CD4-positive, alpha-beta T cell (primary cell): Measurements from ENCODE around the gene ANGEL1. TPM values are rescaled to one million over a fixed set of nuclear protein-coding genes. Genes with fewer than 3 reads are reported as not detected.

ENCODE experiments used
- ATAC-seq: fragments of 200-7000 bp; cut with Tn5 transposase; one replicate; pipeline ENCODE4 v1.10.0; 2022; ENCODE audit warnings: mild to moderate bottlenecking; ENCODE audit not compliant: poor library complexity
- CTCF ChIA-PET: fragments of 350-600 bp; sonication (Branson Sonifier 250); formaldehyde crosslinking; loops from one replicate; lab custom pipeline; 2021; ENCODE audit warnings: antibody characterized with exemption, inconsistent platforms; lab: Charles Lee
- POLR2A ChIA-PET: fragments of 350-600 bp; sonication (Branson Sonifier 250); formaldehyde crosslinking; loops from one replicate; lab custom pipeline; 2021; ENCODE audit warnings: antibody characterized with exemption, inconsistent platforms; lab: Charles Lee
- DNase-seq, 14 experiments: peaks; one replicate each; pipeline ENCODE4 v3.0.0-alpha.2; 2013 to 2020; ENCODE audit warnings: mixed read lengths in 2 of 14
- H3K27ac ChIP-seq, 2 donors: one replicate each; pipeline versions ENCODE4 v1.5.1 to v1.7.0; 2013; ENCODE audit warnings: low read length in 2 of 2, low read depth in 1 of 2, mild to moderate bottlenecking in 1 of 2
- H3K27me3 ChIP-seq, 2 experiments: 1 replicate in 1 of 2; 2 replicates in 1 of 2; pipeline versions ENCODE4 v1.6.1 to v1.7.0; 2013; ENCODE audit warnings: low read length in 2 of 2, control low read depth in 1 of 2, mild to moderate bottlenecking in 1 of 2, moderate library complexity in 1 of 2; ENCODE audit not compliant: insufficient read depth in 2 of 2, control insufficient read depth in 1 of 2
- H3K36me3 ChIP-seq: one replicate; pipeline ENCODE4 v1.6.1; 2013; ENCODE audit warnings: low read length, control low read depth; ENCODE audit not compliant: insufficient read depth
- H3K4me1 ChIP-seq: one replicate; pipeline ENCODE4 v1.6.1; 2013; ENCODE audit warnings: low read length, control low read depth; ENCODE audit not compliant: insufficient read depth
- H3K4me3 ChIP-seq: one replicate; pipeline ENCODE4 v1.5.1; 2013; ENCODE audit warnings: mild to moderate bottlenecking, low read length, moderate library complexity
- H3K9me3 ChIP-seq, 2 experiments: 1 replicate in 1 of 2; 2 replicates in 1 of 2; pipeline versions ENCODE4 v1.6.1 to v1.7.0; 2013; ENCODE audit warnings: low read length in 2 of 2, mild to moderate bottlenecking in 2 of 2, control low read depth in 1 of 2, moderate library complexity in 1 of 2; ENCODE audit not compliant: control insufficient read depth in 1 of 2, insufficient read depth in 1 of 2
- H3K27ac Mint-ChIP-seq: one replicate; pipeline ENCODE4 v1.8.0; 2020; ENCODE audit warnings: mixed read lengths
- H3K27me3 Mint-ChIP-seq: one replicate; pipeline ENCODE4 v1.8.0; 2021; ENCODE audit warnings: mixed read lengths
- H3K36me3 Mint-ChIP-seq: one replicate; pipeline ENCODE4 v1.8.0; 2021; ENCODE audit warnings: low read depth, mixed read lengths
- H3K4me1 Mint-ChIP-seq: one replicate; pipeline ENCODE4 v1.8.0; 2021; ENCODE audit warnings: low read depth, mixed read lengths
- H3K4me3 Mint-ChIP-seq: one replicate; pipeline ENCODE4 v1.8.0; 2020; ENCODE audit warnings: mild to moderate bottlenecking, mixed read lengths
- H3K9me3 Mint-ChIP-seq: one replicate; pipeline ENCODE4 v1.8.0; 2020; ENCODE audit warnings: mixed read lengths
- CTCF ChIP-seq: fragments of 200-600 bp; IDR thresholded peaks from one replicate; pipeline ENCODE4 v1.8.0; 2022; ENCODE audit warnings: antibody characterized with exemption, mild to moderate bottlenecking
- intact Hi-C, 2 experiments: fragments of 100-400 bp; cut with DNase I in 1 of 2; cut with micrococcal nuclease in 1 of 2; formaldehyde crosslinking; loops; one replicate each; pipeline versions ENCODE4 v1.15.1 to v1.9.0; 2023 to 2025; cut with DNase I, micrococcal nuclease
- total RNA-seq, 174 experiments: library from RNA in 2 of 174; stranded (reverse) in 2 of 174; gene quantifications; one replicate each; pipeline ENCODE4 v1.2.3 and lab custom pipeline; 2021 to 2026

The ANGEL1 gene
- total RNA-seq, 2 experiments from 2014 or later: 10.1 to 10.4 TPM

GRCh38 chr14:76784266-76784874 is 28.3 kb downstream of the ANGEL1 start:
- ChIA-PET CTCF (interaction anchor here (0.6 to 3.0 kb wide), 15 partner anchors 15 to 733 kb away, joined by 3 to 30 read pairs (median 4); partner anchors contain the start of gene ANGEL1), POLR2A (interaction anchor here (1.9 kb wide), 1 partner anchor 28 kb away, joined by 5 read pairs; the partner anchor contains the start of gene ANGEL1)
- intact Hi-C loops: loop anchor here (1.0 kb wide), 2 partner anchors 70 to 74 kb away; no protein-coding TSS in a partner anchor
- peaks cover 23% of the 10 kb centered on the region for H3K4me1 Mint-ChIP-seq
- H3K9me3 ChIP-seq: no peaks in the 10 kb centered on the region
- DNase-seq: no peak
- no peak overlapping the region for H3K4me3 Mint-ChIP-seq
- TF ChIP-seq CTCF: no peak
- no peaks in the 10 kb centered on the region for H3K27me3 Mint-ChIP-seq
- H3K9me3 Mint-ChIP-seq: no peaks in the 10 kb centered on the region
- peak overlapping the region; percentile 59 for H3K27ac Mint-ChIP-seq
- ATAC-seq: no peak
- peaks cover 33% of the 10 kb centered on the region for H3K4me1 ChIP-seq
- peaks cover 52% of the 10 kb centered on the region for H3K36me3 ChIP-seq
- peaks cover 70% of the 10 kb centered on the region for H3K36me3 Mint-ChIP-seq
- H3K27me3 ChIP-seq: no peaks in the 10 kb centered on the region
- no peak overlapping the region for H3K4me3 ChIP-seq
- no peak overlapping the region for H3K27ac ChIP-seq

- no peak for DNase-seq
- no peak overlapping the region for H3K27ac ChIP-seq
- ChIA-PET CTCF (interaction anchor here (0.6 to 3.0 kb wide), 2 partner anchors 72 to 1073 kb away, joined by 5 to 30 read pairs; no protein-coding TSS in a partner anchor), POLR2A (interaction anchor here (0.6 to 1.2 kb wide), 2 partner anchors 28 to 30 kb away, joined by 3 read pairs; partner anchors contain the start of gene ANGEL1)
- intact Hi-C loops: no loop called here
- no peaks in the 10 kb centered on the region for H3K27me3 ChIP-seq
- no peak overlapping the region for H3K4me3 Mint-ChIP-seq
- peaks cover 33% of the 10 kb centered on the region for H3K4me1 ChIP-seq
- no peak for TF ChIP-seq CTCF
- H3K9me3 ChIP-seq: no peaks in the 10 kb centered on the region
- H3K36me3 Mint-ChIP-seq: peaks cover 59% of the 10 kb centered on the region
- H3K36me3 ChIP-seq: peaks cover 39% of the 10 kb centered on the region
- H3K27me3 Mint-ChIP-seq: no peaks in the 10 kb centered on the region
- H3K4me1 Mint-ChIP-seq: peaks cover 23% of the 10 kb centered on the region
- H3K27ac Mint-ChIP-seq: peak overlapping the region; percentile 59
- no peaks in the 10 kb centered on the region for H3K9me3 Mint-ChIP-seq
- ATAC-seq: no peak
- H3K4me3 ChIP-seq: no peak overlapping the region
Measured at GRCh38 chr14:76782885-76783566, 29.7 kb downstream of the ANGEL1 start.

- H3K9me3 Mint-ChIP-seq: no peaks in the 10 kb centered on the region
- peak overlapping the region in 1 of 2 donors; percentile 12 for H3K27ac ChIP-seq
- ChIA-PET CTCF (interaction anchor here (3.0 kb wide), 1 partner anchor 72 kb away, joined by 30 read pairs; no protein-coding TSS in a partner anchor), POLR2A (interaction anchor here (1.2 kb wide), 1 partner anchor 29 kb away, joined by 3 read pairs; no protein-coding TSS in a partner anchor)
- peaks cover 32% of the 10 kb centered on the region for H3K36me3 ChIP-seq
- no peaks in the 10 kb centered on the region for H3K9me3 ChIP-seq
- TF ChIP-seq CTCF: no peak
- H3K27ac Mint-ChIP-seq: peak overlapping the region; percentile 59
- H3K36me3 Mint-ChIP-seq: peaks cover 52% of the 10 kb centered on the region
- no peak for DNase-seq
- no peak overlapping the region for H3K4me3 Mint-ChIP-seq
- intact Hi-C loops: no loop called here
- no peak overlapping the region for H3K4me3 ChIP-seq
- H3K27me3 Mint-ChIP-seq: no peaks in the 10 kb centered on the region
- H3K4me1 ChIP-seq: peaks cover 39% of the 10 kb centered on the region
- H3K27me3 ChIP-seq: no peaks in the 10 kb centered on the region
- peaks cover 23% of the 10 kb centered on the region for H3K4me1 Mint-ChIP-seq
- no peak for ATAC-seq
Measured at GRCh38 chr14:76782115-76782884, 30.4 kb downstream of the ANGEL1 start.
